Measurements from ENCODE around the gene RMDN3. TPM values are rescaled to one million over a fixed set of nuclear protein-coding genes. Genes with fewer than 3 reads are reported as not detected.

RMDN3 gene
- total and polyA plus RNA-seq, 5 experiments from 2014 or later = 13.4 to 19.4 (median 18.2) TPM

- peak overlapping the region in 9 of 10 donors; percentile 2 to 97 (median 81) for H3K27ac Mint-ChIP-seq
- peaks cover 0 to 38% (median 6%) of the 10 kb centered on the region in 4 donors for H3K4me1 Mint-ChIP-seq
Observed at GRCh38 chr15:40743921-40744814, 10.9 kb downstream of the RMDN3 start.

GRCh38 chr15:40743485-40743901, 11.6 kb downstream of the RMDN3 start:
- Mint-ChIP-seq H3K36me3 (peaks cover 0 to 62% (median 4%) of the 10 kb centered on the region in 3 donors), H3K4me3 (peak overlapping the region in 3 of 10 donors; percentile 24 to 75 (median 48)), H3K27me3 (no peaks in the 10 kb centered on the region), H3K4me1 (peaks cover 0 to 38% (median 6%) of the 10 kb centered on the region in 4 donors), H3K9me3 (no peaks in the 10 kb centered on the region), H3K27ac (peak overlapping the region in 6 of 10 donors; percentile 62 to 97 (median 90))
- POLR2A ChIA-PET = no interaction called here
- no peak for DNase-seq
- peak in 1 of 2 donors; percentile 9 for ATAC-seq

More at GRCh38 chr15:40743921-40744814, 10.9 kb downstream of the RMDN3 start:
- no peaks in the 10 kb centered on the region for H3K9me3 Mint-ChIP-seq
- no peaks in the 10 kb centered on the region for H3K27me3 Mint-ChIP-seq
- DNase-seq = peak in 5 of 10 donors; percentile 21 to 47 (median 26)
- H3K4me3 Mint-ChIP-seq = peak overlapping the region in 4 of 10 donors; percentile 24 to 75 (median 37)
- peaks cover 0 to 63% (median 2%) of the 10 kb centered on the region in 3 donors for H3K36me3 Mint-ChIP-seq
- POLR2A ChIA-PET = no interaction called here
- peak; percentile 89 to 96 for ATAC-seq

GRCh38 chr15:40739854-40740253, 15.2 kb downstream of the RMDN3 start:
- no peaks in the 10 kb centered on the region for H3K9me3 Mint-ChIP-seq
- ATAC-seq (no peak), DNase-seq (no peak)
- no peaks in the 10 kb centered on the region for H3K27me3 Mint-ChIP-seq
- peaks cover 0 to 19% (median 4%) of the 10 kb centered on the region in 4 donors for H3K4me1 Mint-ChIP-seq
- no peak overlapping the region for H3K4me3 Mint-ChIP-seq
- peaks cover 0 to 80% (median 10%) of the 10 kb centered on the region in 3 donors for H3K36me3 Mint-ChIP-seq
- POLR2A ChIA-PET = no interaction called here
- H3K27ac Mint-ChIP-seq = peak overlapping the region in 2 of 10 donors; percentile 13 to 52

GRCh38 chr15:40739047-40739446, 16.0 kb downstream of the RMDN3 start:
- H3K27me3 Mint-ChIP-seq = no peaks in the 10 kb centered on the region
- H3K36me3 Mint-ChIP-seq = peaks cover 0 to 79% (median 10%) of the 10 kb centered on the region in 3 donors
- no peak for DNase-seq
- H3K4me1 Mint-ChIP-seq = peaks cover 0 to 13% (median 3%) of the 10 kb centered on the region in 4 donors
- peak overlapping the region in 1 of 10 donors; percentile 15 for H3K27ac Mint-ChIP-seq
- ATAC-seq = no peak
- no peaks in the 10 kb centered on the region for H3K9me3 Mint-ChIP-seq
- no peak overlapping the region for H3K4me3 Mint-ChIP-seq
- POLR2A ChIA-PET = interaction anchor here (1.2 kb wide), 1 partner anchor 34 kb away, joined by 7 read pairs; no protein-coding TSS in a partner anchor

GRCh38 chr15:40737048-40737447, 18.0 kb downstream of the RMDN3 start:
- DNase-seq = no peak
- Mint-ChIP-seq H3K4me3 (no peak overlapping the region), H3K9me3 (no peaks in the 10 kb centered on the region), H3K4me1 (no peaks in the 10 kb centered on the region), H3K27me3 (no peaks in the 10 kb centered on the region), H3K27ac (no peak overlapping the region), H3K36me3 (peaks cover 0 to 70% (median 7%) of the 10 kb centered on the region in 3 donors)
- POLR2A ChIA-PET = no interaction called here
- ATAC-seq = no peak

- no peak overlapping the region for H3K27ac Mint-ChIP-seq
- no peaks in the 10 kb centered on the region for H3K9me3 Mint-ChIP-seq
- no peak for ATAC-seq
- POLR2A ChIA-PET = no interaction called here
- DNase-seq = no peak
- H3K4me1 Mint-ChIP-seq = no peaks in the 10 kb centered on the region
- H3K36me3 Mint-ChIP-seq = peaks cover 0 to 68% (median 7%) of the 10 kb centered on the region in 3 donors
- no peaks in the 10 kb centered on the region for H3K27me3 Mint-ChIP-seq
- no peak overlapping the region for H3K4me3 Mint-ChIP-seq
Observed at GRCh38 chr15:40736575-40736974, 18.5 kb downstream of the RMDN3 start.

GRCh38 chr15:40731034-40731433, 24.0 kb downstream of the RMDN3 start:
- no peak overlapping the region for H3K4me3 Mint-ChIP-seq
- peaks cover 0 to 1% (median 0%) of the 10 kb centered on the region in 4 donors for H3K4me1 Mint-ChIP-seq
- no peaks in the 10 kb centered on the region for H3K27me3 Mint-ChIP-seq
- POLR2A ChIA-PET = no interaction called here
- ATAC-seq = no peak
- peak overlapping the region in 1 of 10 donors; percentile 4 for H3K27ac Mint-ChIP-seq
- no peaks in the 10 kb centered on the region for H3K9me3 Mint-ChIP-seq
- no peak for DNase-seq
- H3K36me3 Mint-ChIP-seq = peaks cover 0 to 34% (median under 1%) of the 10 kb centered on the region in 3 donors

- Mint-ChIP-seq H3K4me1 (peaks cover 0 to 1% (median 0%) of the 10 kb centered on the region in 4 donors), H3K9me3 (no peaks in the 10 kb centered on the region), H3K27ac (no peak overlapping the region), H3K36me3 (peaks cover 0 to 6% (median 0%) of the 10 kb centered on the region in 3 donors), H3K4me3 (no peak overlapping the region), H3K27me3 (no peaks in the 10 kb centered on the region)
- POLR2A ChIA-PET = no interaction called here
- no peak for ATAC-seq
- no peak for DNase-seq
Observed at GRCh38 chr15:40723919-40724318, 31.1 kb downstream of the RMDN3 start.

GRCh38 chr15:40722934-40723333, 32.1 kb downstream of the RMDN3 start:
- Mint-ChIP-seq H3K27me3 (no peaks in the 10 kb centered on the region), H3K36me3 (no peaks in the 10 kb centered on the region), H3K27ac (no peak overlapping the region), H3K4me3 (no peak overlapping the region), H3K4me1 (no peaks in the 10 kb centered on the region), H3K9me3 (no peaks in the 10 kb centered on the region)
- POLR2A ChIA-PET = no interaction called here
- ATAC-seq (no peak), DNase-seq (no peak)

GRCh38 chr15:40722354-40722753, 32.7 kb downstream of the RMDN3 start:
- Mint-ChIP-seq H3K36me3 (no peaks in the 10 kb centered on the region), H3K4me1 (no peaks in the 10 kb centered on the region), H3K27me3 (no peaks in the 10 kb centered on the region), H3K9me3 (no peaks in the 10 kb centered on the region), H3K4me3 (no peak overlapping the region), H3K27ac (no peak overlapping the region)
- POLR2A ChIA-PET = no interaction called here
- no peak for DNase-seq
- ATAC-seq = no peak

- no peaks in the 10 kb centered on the region for H3K36me3 Mint-ChIP-seq
- H3K9me3 Mint-ChIP-seq = no peaks in the 10 kb centered on the region
- H3K4me1 Mint-ChIP-seq = no peaks in the 10 kb centered on the region
- H3K27me3 Mint-ChIP-seq = no peaks in the 10 kb centered on the region
- no peak for ATAC-seq
- no peak overlapping the region for H3K4me3 Mint-ChIP-seq
- no peak overlapping the region for H3K27ac Mint-ChIP-seq
- POLR2A ChIA-PET = no interaction called here
- no peak for DNase-seq
Observed at GRCh38 chr15:40721701-40722100, 33.4 kb downstream of the RMDN3 start.

GRCh38 chr15:40716165-40716564, 38.9 kb downstream of the RMDN3 start:
- ATAC-seq (no peak), DNase-seq (no peak)
- no peaks in the 10 kb centered on the region for H3K9me3 Mint-ChIP-seq
- H3K36me3 Mint-ChIP-seq = no peaks in the 10 kb centered on the region
- H3K4me1 Mint-ChIP-seq = no peaks in the 10 kb centered on the region
- no peaks in the 10 kb centered on the region for H3K27me3 Mint-ChIP-seq
- H3K4me3 Mint-ChIP-seq = no peak overlapping the region
- no peak overlapping the region for H3K27ac Mint-ChIP-seq
- POLR2A ChIA-PET = no interaction called here

- Mint-ChIP-seq H3K9me3 (no peaks in the 10 kb centered on the region), H3K4me1 (no peaks in the 10 kb centered on the region), H3K27me3 (no peaks in the 10 kb centered on the region), H3K27ac (no peak overlapping the region), H3K36me3 (peaks cover 0 to 2% (median 0%) of the 10 kb centered on the region in 3 donors), H3K4me3 (no peak overlapping the region)
- ATAC-seq (no peak), DNase-seq (no peak)
- POLR2A ChIA-PET = interaction anchor here (0.6 kb wide), 1 partner anchor 145 kb away, joined by 3 read pairs; no protein-coding TSS in a partner anchor
Observed at GRCh38 chr15:40714144-40714543, 40.9 kb downstream of the RMDN3 start.
